HG02610 (cell line): ENCODE results near the gene SEC24B.
"Not testable (repeated sequence)": the region's sequence is repeated elsewhere in the genome, so short reads cannot be mapped to it uniquely, and the experiment has no call there.

Experiments used
- ATAC-seq: cut with Tn5 transposase; IDR thresholded peaks from one replicate; pipeline ENCODE4 v1.9.1; 2021; ENCODE audit warnings: mild to moderate bottlenecking, moderate library complexity; ENCODE audit not compliant: unreplicated experiment

SEC24B gene

GRCh38 chr4:109432203-109432602 lies 1.4 kb upstream of the SEC24B start:
- no peak for ATAC-seq

GRCh38 chr4:109432696-109433095 lies 919 bp upstream of the SEC24B start:
- ATAC-seq: no peak

DNA sequence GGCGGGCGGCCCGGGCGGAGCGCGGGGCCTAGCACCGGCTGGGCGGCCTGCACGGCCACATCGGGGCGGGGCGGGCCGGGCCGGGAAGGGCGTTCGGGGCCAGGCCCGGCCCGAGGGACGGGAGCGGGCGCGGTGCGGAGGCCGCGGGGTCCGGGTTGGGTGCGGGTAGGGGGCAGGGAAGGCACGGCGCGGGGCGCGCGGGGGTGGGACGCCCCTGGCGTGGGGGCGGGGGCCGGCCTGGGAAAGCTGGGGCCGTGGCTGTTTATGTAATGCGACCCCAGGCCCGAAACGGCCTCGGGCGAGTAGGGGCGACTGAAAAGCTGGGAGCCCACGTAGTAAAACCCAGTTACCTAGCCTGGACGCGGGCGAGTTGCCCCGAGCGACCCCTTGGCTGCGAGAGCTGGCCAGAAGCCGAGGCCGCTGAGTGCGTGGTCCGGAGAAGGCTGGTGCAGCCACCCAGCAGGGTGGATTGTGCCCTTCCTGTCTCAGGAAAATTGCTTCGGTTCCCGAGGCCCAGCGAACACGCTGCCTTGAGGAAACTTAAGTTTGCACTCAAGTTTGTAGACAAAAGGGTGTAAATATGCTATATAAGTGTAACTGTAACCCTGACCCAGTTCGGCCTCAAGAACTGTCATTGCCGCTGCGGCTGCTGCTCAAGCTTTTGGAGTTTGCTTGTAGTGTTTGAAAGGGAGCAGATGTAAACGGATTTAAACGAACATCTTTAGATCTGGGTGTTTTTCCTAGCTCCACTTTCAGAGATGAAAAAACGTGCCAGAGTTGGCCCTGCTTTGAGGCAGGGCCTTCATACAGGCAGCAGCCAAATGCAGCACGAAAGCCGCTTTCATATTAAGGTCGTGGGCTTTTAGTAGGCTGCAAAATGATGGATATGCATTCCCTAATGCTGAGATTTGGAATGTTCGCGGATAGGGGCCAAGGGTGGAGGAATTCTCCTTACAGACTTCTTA lies 674 bp downstream of the SEC24B start:
- peak; percentile 40 for ATAC-seq

- no peak for ATAC-seq
Measured at GRCh38 chr4:109435635-109436034, 2.0 kb downstream of the SEC24B start.

DNA sequence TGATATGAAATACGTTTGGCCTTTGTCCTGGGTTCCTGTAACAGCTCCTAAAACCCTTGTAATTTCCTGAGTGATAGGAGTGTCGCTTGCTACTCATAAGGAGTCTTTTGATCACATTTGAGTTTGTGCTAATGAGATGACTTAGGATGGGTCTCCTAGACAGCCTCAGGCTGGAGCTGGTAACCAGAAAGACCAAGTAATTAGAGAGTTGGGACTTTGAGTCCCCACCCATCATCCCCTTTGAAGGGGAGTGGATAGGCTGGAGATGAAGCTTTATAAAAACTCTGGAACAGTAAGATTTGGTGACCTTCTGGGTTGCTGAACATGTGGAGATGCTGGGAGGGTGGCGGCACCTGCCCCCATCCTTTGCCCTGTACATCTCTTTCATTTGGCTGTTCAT lies 2.9 kb downstream of the SEC24B start:
- ATAC-seq: no peak

- ATAC-seq: no peak
Measured at GRCh38 chr4:109440948-109441347, 7.3 kb downstream of the SEC24B start.

DNA sequence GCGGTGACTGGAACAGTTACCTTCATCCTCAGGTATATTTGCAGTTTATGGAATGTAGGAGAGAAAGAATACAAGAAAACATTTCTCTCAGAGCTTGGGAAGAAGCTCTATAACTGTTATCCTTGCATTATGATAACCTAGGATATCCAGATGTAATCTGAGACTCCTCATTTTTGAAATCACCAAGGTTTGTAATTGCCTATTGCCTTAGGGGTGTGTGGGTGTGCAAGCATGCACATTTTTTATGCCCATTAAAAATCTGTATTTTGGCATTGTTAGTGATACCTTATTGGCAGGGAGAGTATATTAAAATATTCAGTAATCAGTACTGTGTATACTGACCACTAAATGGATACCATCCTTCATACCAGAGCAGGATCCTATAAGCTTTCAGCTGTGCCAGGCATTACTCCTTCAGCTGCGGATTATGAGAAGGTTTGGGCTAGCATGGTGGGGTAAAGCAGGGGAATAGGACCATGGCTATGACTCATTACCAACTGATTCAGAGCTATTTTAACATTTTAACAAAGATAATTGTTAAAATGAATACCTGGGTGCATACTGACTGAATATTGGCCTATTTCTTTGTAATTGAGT lies 8.3 kb downstream of the SEC24B start:
- no peak for ATAC-seq

GRCh38 chr4:109444182-109444844 lies 10.7 kb downstream of the SEC24B start:
- peak; percentile 59 for ATAC-seq

DNA sequence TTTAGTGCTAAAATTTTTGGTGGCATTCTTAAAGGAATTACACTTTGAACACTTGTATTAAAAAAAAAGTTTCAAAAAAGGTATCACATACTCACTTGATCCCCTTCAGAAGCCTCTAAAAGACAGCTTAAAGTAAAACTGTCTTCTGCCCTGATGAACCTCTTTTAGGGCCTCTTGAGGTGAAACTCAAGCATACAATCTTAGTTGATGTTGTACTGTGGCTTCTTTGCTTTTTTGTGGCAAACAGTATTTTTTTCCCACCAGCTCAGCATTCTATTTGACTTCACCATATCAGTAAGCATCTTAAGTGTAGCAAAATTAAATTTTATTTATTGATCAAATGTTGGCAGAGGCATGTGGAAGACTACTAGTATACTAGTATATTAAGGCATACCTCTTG lies 13.7 kb downstream of the SEC24B start:
- ATAC-seq: no peak

GRCh38 chr4:109451544-109452273 lies 18.1 kb downstream of the SEC24B start:
- ATAC-seq: no peak

DNA sequence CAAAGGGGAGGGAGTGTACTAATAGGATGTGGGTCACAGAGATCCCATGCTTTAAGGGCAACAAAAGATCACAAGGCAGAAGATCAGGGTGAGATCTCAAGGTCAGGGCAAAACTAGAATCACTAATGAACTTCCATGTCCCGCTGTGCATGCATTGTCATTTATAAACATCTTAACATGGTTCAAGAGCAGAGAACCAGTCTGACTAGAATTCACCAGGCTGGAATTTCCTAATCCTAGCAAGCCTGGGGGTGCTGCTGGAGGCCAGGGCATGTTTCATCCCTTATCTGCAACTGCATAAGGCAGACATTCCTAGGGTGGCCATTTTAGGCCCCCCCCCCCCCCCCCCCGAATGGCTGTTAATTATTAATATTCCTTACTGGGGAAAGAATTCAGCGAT lies 19.5 kb downstream of the SEC24B start:
- not testable (repeated sequence) for ATAC-seq

- ATAC-seq: no peak
Measured at GRCh38 chr4:109462297-109462696, 28.7 kb downstream of the SEC24B start.

GRCh38 chr4:109462802-109463201 lies 29.2 kb downstream of the SEC24B start:
- no peak for ATAC-seq

GRCh38 chr4:109465069-109465468 lies 31.5 kb downstream of the SEC24B start:
- no peak for ATAC-seq

- no peak for ATAC-seq
Measured at GRCh38 chr4:109469915-109470314, 36.3 kb downstream of the SEC24B start.

DNA sequence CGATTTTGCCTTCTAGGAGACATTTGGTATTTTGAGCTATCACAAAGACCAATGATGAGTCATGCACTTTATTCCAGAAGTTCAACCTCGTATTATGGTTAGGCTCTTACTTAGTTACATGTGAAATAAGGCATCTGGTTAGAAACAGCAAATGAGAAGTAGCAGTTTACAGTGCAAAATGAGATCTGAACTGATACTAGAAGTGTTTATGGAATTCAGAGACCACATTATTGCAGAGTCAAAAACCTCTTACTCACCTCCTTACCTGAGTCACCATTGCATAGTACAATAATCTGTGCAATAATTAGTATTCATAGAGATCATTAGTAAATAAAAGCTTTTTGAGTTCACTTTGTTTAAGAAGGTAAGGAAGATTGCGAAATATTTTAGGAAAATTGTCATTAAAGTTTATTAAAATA lies 38.7 kb downstream of the SEC24B start:
- ATAC-seq: peak; percentile 77

DNA sequence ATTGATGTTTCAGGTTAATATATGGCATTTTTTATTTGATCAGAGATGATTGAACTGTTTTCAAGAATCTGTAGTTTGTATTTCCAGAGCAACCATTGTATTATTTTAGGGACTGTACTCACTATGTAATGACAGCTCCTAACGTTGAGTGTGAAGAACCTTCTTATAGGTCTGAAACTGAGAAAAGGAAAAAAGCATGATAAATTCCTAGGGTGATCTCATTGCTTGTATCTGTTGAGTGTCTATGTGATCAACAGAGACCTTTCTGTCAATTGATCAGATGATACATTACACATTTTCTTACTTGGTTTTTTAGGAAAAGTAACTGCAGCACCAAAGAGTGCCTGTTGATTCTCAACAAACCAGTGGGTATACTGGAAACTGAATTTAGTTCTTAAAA lies 40.2 kb downstream of the SEC24B start:
- no peak for ATAC-seq

DNA sequence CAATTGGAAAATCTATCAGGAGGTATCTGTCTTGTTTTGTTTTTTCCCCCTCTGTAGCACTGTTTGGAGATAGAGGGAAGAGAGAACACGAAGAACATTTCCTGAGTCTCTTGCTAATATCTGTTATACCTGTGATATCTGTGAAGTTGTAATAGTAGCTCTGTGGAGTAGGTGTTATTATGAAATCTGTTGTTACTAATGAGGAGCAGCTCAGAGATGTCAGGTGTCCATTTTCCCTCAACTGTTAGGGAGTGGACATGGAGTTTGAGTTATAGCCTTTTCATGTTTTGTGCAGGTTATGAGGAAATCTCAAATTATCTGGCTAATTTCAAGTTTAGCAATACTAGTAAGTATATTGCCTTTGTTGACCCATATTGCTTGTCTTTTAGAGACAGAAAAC lies 52.4 kb downstream of the SEC24B start:
- no peak for ATAC-seq

DNA sequence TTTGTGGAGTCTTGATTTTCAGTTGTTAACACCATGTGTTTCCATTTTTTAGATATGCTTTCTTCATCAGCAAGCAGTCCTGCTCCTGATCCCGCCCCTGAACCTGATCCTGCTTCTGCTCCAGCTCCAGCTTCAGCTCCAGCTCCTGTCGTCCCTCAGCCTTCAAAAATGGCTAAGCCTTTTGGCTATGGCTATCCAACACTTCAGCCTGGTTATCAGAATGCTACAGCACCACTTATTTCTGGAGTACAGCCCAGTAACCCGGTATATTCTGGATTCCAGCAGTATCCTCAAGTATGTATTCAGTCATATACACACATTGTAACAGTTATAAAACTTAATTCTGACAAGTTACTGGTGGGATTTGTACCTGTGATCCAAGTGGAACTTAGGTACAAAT lies 60.9 kb downstream of the SEC24B start:
- no peak for ATAC-seq

DNA sequence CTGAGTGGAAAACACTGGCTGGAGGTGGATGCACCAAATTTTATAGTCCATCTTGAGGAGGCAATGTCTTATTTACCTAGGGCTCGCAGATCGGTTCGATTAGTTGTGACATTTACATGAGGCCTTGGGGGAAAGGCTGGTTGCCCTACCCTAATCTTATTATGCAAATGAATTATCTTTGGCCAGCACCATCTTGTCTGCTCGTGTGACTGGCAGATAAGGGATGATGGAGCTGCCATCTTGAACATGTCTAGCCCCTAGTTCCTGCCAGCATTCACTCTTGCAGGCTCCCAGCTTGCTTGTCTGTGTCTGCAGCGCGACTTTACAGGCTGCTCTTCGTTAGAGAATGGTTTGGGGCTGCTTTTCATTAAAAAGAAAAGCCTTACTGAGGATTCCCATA lies 61.9 kb downstream of the SEC24B start:
- ATAC-seq: no peak

DNA sequence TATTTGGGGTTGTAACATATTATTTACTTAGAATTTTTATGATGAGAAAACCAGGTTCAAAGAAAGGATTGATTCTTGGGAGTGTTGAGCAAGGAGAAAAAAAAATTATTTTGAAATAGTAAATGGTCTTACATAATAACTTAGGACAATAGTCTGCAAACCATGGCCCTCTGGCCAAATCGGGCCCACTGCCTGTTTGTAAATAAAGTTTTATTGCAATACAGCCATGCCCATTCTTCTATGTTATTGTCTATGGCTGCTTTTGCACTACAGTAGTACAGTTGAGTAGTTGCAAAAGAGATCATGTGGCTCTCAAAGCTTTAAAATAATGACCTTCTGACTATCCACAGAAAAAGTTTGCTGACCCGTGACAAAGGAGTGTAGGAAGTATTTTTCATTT lies 63.3 kb downstream of the SEC24B start:
- no peak for ATAC-seq
